PC-9 (cell line): ENCODE data around the gene PAM16.

Experiments
- CTCF ChIP-seq: fragments of 200-600 bp; sonication (generic); conservative IDR thresholded peaks from 2 replicates; pipeline ENCODE4 v1.6.1; 2017; ENCODE audit warnings: mixed run types, antibody characterized with exemption, mild to moderate bottlenecking, moderate library complexity
- EZH2 ChIP-seq: fragments of 200-600 bp; sonication (generic); IDR thresholded peaks from 2 replicates; pipeline ENCODE4 v1.8.0; 2017; ENCODE audit warnings: antibody characterized with exemption, low read depth

GRCh38 chr16:4393240-4393600, 42.1 kb upstream of the PAM16 start:
- TF ChIP-seq CTCF (no peak), EZH2 (no peak)
